IMR-90 (cell line): ENCODE data around the gene HSBP1L1.

Experiments
- CTCF ChIP-seq: conservative IDR thresholded peaks from 2 replicates; pipeline ENCODE4 v1.5.1; 2012; ENCODE audit warnings: mild to moderate bottlenecking, low read depth, low read length, improper control_type of control experiment
- ELK1 ChIP-seq: fragments of 150-350 bp; IDR thresholded peaks from 2 replicates; pipeline ENCODE4 v1.6.1; 2016; ENCODE audit warnings: low read depth, mild to moderate bottlenecking, low read length, moderate library complexity, borderline replicate concordance
- POLR2A ChIP-seq: IDR thresholded peaks from 2 replicates; pipeline ENCODE4 v1.6.1; 2012; ENCODE audit warnings: mild to moderate bottlenecking, low read depth, low read length
- RFX5 ChIP-seq: IDR thresholded peaks from 2 replicates; pipeline ENCODE4 v1.8.0; 2012; ENCODE audit warnings: low read depth, mild to moderate bottlenecking, low read length, moderate library complexity

- no peak for TF ChIP-seq RFX5
- TF ChIP-seq CTCF: no peak
- no peak for TF ChIP-seq ELK1
- TF ChIP-seq POLR2A: no peak
Observed at GRCh38 chr18:79962835-79963657, 1.4 kb upstream of the HSBP1L1 start.
